Glutamatergic neuron (in vitro differentiated cells): ENCODE data around the gene SLC30A2. TPM values are rescaled to one million over a fixed set of nuclear protein-coding genes. Genes with fewer than 3 reads are reported as not detected.

Source experiments
- DNase-seq: peaks from one replicate; pipeline ENCODE4 v3.0.0; 2022
- H3K27ac Mint-ChIP-seq: one replicate; pipeline ENCODE4 v1.8.0; 2020; ENCODE audit warnings: mild to moderate bottlenecking, mixed read lengths, inconsistent platforms; ENCODE audit not compliant: unreplicated experiment
- H3K27me3 Mint-ChIP-seq: one replicate; pipeline ENCODE4 v1.8.0; 2020; ENCODE audit warnings: mild to moderate bottlenecking, moderate library complexity, mixed read lengths, inconsistent platforms; ENCODE audit not compliant: unreplicated experiment
- H3K36me3 Mint-ChIP-seq: one replicate; pipeline ENCODE4 v1.8.0; 2020; ENCODE audit warnings: mild to moderate bottlenecking, mixed read lengths, inconsistent platforms; ENCODE audit not compliant: unreplicated experiment
- H3K4me1 Mint-ChIP-seq: one replicate; pipeline ENCODE4 v1.8.0; 2020; ENCODE audit warnings: mild to moderate bottlenecking, low read depth, mixed read lengths, inconsistent platforms; ENCODE audit not compliant: unreplicated experiment
- H3K4me3 Mint-ChIP-seq: one replicate; pipeline ENCODE4 v1.8.0; 2020; ENCODE audit warnings: mild to moderate bottlenecking, mixed read lengths, inconsistent platforms; ENCODE audit not compliant: unreplicated experiment
- H3K9me3 Mint-ChIP-seq: one replicate; pipeline ENCODE4 v1.8.0; 2020; ENCODE audit warnings: mild to moderate bottlenecking, moderate library complexity, mixed read lengths, inconsistent platforms; ENCODE audit not compliant: unreplicated experiment
- CTCF ChIP-seq: fragments of 200-600 bp; sonication (generic); IDR thresholded peaks from one replicate; pipeline ENCODE4 v1.5.0; 2021; ENCODE audit not compliant: partially characterized antibody, unreplicated experiment
- total RNA-seq: library from RNA; stranded (reverse); fragmentation: NEBNext Ultra II Directional; extraction: Animal tissue kit (Norgen Biotek cat#: 25700); gene quantifications from one replicate; pipeline ENCODE4 v1.2.1, GENCODE V29; 2021; ENCODE audit not compliant: unreplicated experiment

Gene SLC30A2
- total RNA-seq, 1 donor from 2014 or later: not detected

- H3K27me3 Mint-ChIP-seq: peaks cover 4% of the 10 kb centered on the region
- no peak for TF ChIP-seq CTCF
Observed at GRCh38 chr1:26070963-26071342, 25.0 kb upstream of the SLC30A2 start.

GRCh38 chr1:26070296-26070962, 24.5 kb upstream of the SLC30A2 start:
- no peak overlapping the region for H3K4me3 Mint-ChIP-seq
- H3K27ac Mint-ChIP-seq: no peak overlapping the region
- H3K27me3 Mint-ChIP-seq: peaks cover 4% of the 10 kb centered on the region
- H3K4me1 Mint-ChIP-seq: peaks cover 2% of the 10 kb centered on the region
- peaks cover 1% of the 10 kb centered on the region for H3K9me3 Mint-ChIP-seq
- DNase-seq: no peak
- H3K36me3 Mint-ChIP-seq: no peaks in the 10 kb centered on the region
- TF ChIP-seq CTCF: no peak

More at GRCh38 chr1:26070963-26071342, 25.0 kb upstream of the SLC30A2 start:
- Mint-ChIP-seq H3K36me3 (no peaks in the 10 kb centered on the region), H3K4me3 (no peak overlapping the region), H3K4me1 (peaks cover 2% of the 10 kb centered on the region), H3K27ac (no peak overlapping the region), H3K9me3 (peaks cover 1% of the 10 kb centered on the region)
- DNase-seq: no peak

GRCh38 chr1:26069941-26070295, 24.0 kb upstream of the SLC30A2 start:
- DNase-seq: no peak
- peaks cover 1% of the 10 kb centered on the region for H3K9me3 Mint-ChIP-seq
- no peaks in the 10 kb centered on the region for H3K36me3 Mint-ChIP-seq
- TF ChIP-seq CTCF: no peak
- no peak overlapping the region for H3K4me3 Mint-ChIP-seq
- no peak overlapping the region for H3K27ac Mint-ChIP-seq
- peaks cover 4% of the 10 kb centered on the region for H3K27me3 Mint-ChIP-seq
- H3K4me1 Mint-ChIP-seq: peaks cover 2% of the 10 kb centered on the region

GRCh38 chr1:26067432-26067911, 21.6 kb upstream of the SLC30A2 start, which contains the start of gene TRIM63:
Gene TRIM63 (minus strand): TSS chr1:26067630. CDS start chr1:26067494, 136 bp downstream.
- H3K27me3 Mint-ChIP-seq: peaks cover 6% of the 10 kb centered on the region
- H3K9me3 Mint-ChIP-seq: peaks cover 3% of the 10 kb centered on the region
- H3K27ac Mint-ChIP-seq: no peak within 1 kb of the TSS
- peaks cover 2% of the 10 kb centered on the region for H3K4me1 Mint-ChIP-seq
- TF ChIP-seq CTCF: no peak
- DNase-seq: no peak
- H3K36me3 Mint-ChIP-seq: no peaks in the 10 kb centered on the region
- H3K4me3 Mint-ChIP-seq: no peak within 1 kb of the TSS

DNA sequence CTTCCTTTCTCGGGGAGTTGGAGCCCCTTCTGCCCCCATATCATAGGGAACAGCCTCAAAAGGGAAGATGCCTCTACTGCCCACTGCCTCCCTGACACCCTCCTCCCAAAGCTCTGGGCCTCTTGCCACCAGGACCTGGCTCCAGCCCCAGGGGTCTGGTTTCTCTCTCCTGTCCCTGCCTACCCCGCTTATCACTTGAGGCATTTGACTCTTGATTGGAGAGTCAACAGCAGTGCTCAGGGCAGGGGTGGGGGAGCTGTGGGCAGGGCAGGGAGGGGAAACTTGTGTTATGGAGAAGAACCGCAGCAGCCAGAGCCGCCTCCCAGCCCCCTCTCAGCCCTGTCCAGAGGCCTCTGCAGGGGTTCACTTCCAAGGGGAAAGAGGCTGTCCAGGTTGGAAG, 20.9 kb upstream of the SLC30A2 start:
- Mint-ChIP-seq H3K27ac (no peak overlapping the region), H3K36me3 (no peaks in the 10 kb centered on the region), H3K4me1 (peaks cover 2% of the 10 kb centered on the region), H3K9me3 (peaks cover 3% of the 10 kb centered on the region), H3K4me3 (no peak overlapping the region), H3K27me3 (peaks cover 7% of the 10 kb centered on the region)
- no peak for DNase-seq
- no peak for TF ChIP-seq CTCF
